ENCODE data around the gene GRIK4. TPM values are rescaled to one million over a fixed set of nuclear protein-coding genes. Genes with fewer than 3 reads are reported as not detected.
"Not testable (repeated sequence)": the region's sequence is repeated elsewhere in the genome, so short reads cannot be mapped to it uniquely, and the experiment has no call there.

GRIK4 gene
- total RNA-seq, 1 experiment from 2014 or later, result not detected

DNA sequence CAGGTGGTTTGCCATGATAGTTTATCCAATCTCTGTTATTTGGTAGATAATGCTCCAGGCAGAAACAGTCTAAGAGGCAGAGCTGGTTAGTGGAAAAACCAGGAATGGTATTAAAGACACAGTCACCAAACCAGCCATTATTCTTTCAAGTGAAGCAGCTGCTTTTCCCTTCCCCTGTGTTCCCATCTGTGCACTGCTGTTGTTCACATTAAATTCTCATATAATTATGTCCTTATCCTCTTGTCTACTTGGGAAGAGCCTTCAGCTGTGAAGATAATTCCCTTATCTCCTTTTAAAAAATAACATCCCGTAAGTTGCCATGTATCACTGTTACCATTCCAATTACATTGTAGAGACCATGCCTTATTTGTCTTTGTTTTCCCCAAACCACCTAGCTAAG is 507.2 kb downstream of the GRIK4 start:
- no TSS peak for BruUV-seq (replicated peaks)

DNA sequence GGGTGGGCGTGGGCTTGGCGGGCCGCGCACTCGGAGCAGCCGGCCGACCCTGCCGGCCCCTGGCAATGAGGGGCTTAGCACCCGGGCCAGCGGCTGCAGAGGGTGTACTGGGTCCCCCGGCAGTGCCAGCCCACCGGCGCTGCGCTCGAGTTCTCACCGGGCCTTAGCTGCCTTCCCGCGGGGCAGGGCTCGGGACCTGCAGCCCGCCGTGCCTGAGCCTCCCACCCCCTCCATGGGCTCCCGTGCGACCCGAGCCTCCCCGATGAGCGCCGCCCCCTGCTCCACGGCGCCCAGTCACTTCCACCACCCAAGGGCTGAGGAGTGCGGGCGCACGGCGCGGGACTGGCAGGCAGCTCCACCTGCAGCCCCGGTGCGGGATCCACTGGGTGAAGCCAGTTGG is 510.2 kb downstream of the GRIK4 start:
- intact Hi-C loops (cut with micrococcal nuclease); H3K4me3 ChIP-seq (ENCODE audit: low read length); H3K27ac ChIP-seq (ENCODE audit: low read length); H3K9me2 ChIP-seq (replicated peaks; ENCODE audit: low read length); POLR2A ChIA-PET (ENCODE audit: unreplicated experiment); H3K36me3 ChIP-seq (ENCODE audit: low read depth, low read length); ATAC-seq; H2AFZ ChIP-seq (ENCODE audit: low read length); DNase-seq; CTCF ChIA-PET; H4K20me1 ChIP-seq (ENCODE audit: low read length); H3K9me3 ChIP-seq (ENCODE audit: low read length); H3K9ac ChIP-seq (ENCODE audit: low read length); H3K4me2 ChIP-seq (ENCODE audit: low read length); H3F3A ChIP-seq (ENCODE audit: low read length, unreplicated experiment); BruUV-seq (replicated peaks): not testable (repeated sequence)
- Histone ChIP-seq H3K27me3 (ENCODE audit: low read length) (peaks cover 18% of the 10 kb centered on the region; the same call in 1 of the 2 replicates), H3K79me2 (ENCODE audit: low read length) (peaks cover 28% of the 10 kb centered on the region), H3K4me1 (ENCODE audit: insufficient read depth, low read length) (peaks cover 13% of the 10 kb centered on the region)

More for the DNA sequence above, 507.2 kb downstream of the GRIK4 start:
- Histone ChIP-seq H4K20me1 (ENCODE audit: low read length) (no peaks in the 10 kb centered on the region), H3K36me3 (ENCODE audit: low read depth, low read length) (no peaks in the 10 kb centered on the region), H3K27ac (ENCODE audit: low read length) (no peak overlapping the region), H3F3A (ENCODE audit: low read length, unreplicated experiment) (no peaks in the 10 kb centered on the region), H3K79me2 (ENCODE audit: low read length) (no peaks in the 10 kb centered on the region), H3K9me2 (replicated peaks; ENCODE audit: low read length) (no peaks in the 10 kb centered on the region), H3K4me2 (ENCODE audit: low read length) (no peak overlapping the region), H3K4me3 (ENCODE audit: low read length) (no peak overlapping the region), H3K27me3 (ENCODE audit: low read length) (peaks cover 18% of the 10 kb centered on the region; the same call in 1 of the 2 replicates), H3K9me3 (ENCODE audit: low read length) (no peaks in the 10 kb centered on the region), H3K4me1 (ENCODE audit: insufficient read depth, low read length) (peaks cover 5% of the 10 kb centered on the region; the same call in 1 of the 2 replicates), H2AFZ (ENCODE audit: low read length) (no peak overlapping the region), H3K9ac (ENCODE audit: low read length) (no peak overlapping the region)
- CTCF ChIA-PET, result no interaction called here
- ATAC-seq (no peak), DNase-seq (no peak)
- TF ChIP-seq EZH2phosphoT487 (IDR thresholded peaks at IDR 0.05; ENCODE audit: borderline replicate concordance, low read length) (no peak), EZH2 (IDR thresholded peaks at IDR 0.05; ENCODE audit: low read length, unreplicated experiment) (no peak)
- TF ChIP-seq, protein P1, sequence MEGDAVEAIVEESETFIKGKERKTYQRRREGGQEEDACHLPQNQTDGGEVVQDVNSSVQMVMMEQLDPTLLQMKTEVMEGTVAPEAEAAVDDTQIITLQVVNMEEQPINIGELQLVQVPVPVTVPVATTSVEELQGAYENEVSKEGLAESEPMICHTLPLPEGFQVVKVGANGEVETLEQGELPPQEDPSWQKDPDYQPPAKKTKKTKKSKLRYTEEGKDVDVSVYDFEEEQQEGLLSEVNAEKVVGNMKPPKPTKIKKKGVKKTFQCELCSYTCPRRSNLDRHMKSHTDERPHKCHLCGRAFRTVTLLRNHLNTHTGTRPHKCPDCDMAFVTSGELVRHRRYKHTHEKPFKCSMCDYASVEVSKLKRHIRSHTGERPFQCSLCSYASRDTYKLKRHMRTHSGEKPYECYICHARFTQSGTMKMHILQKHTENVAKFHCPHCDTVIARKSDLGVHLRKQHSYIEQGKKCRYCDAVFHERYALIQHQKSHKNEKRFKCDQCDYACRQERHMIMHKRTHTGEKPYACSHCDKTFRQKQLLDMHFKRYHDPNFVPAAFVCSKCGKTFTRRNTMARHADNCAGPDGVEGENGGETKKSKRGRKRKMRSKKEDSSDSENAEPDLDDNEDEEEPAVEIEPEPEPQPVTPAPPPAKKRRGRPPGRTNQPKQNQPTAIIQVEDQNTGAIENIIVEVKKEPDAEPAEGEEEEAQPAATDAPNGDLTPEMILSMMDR (conservative IDR thresholded peaks at IDR 0.05; ENCODE audit: low read depth, low read length), result no peak
- POLR2A ChIA-PET (ENCODE audit: unreplicated experiment), result no interaction called here
- intact Hi-C loops (cut with micrococcal nuclease), result no loop called here

- H3K4me3 ChIP-seq (ENCODE audit: low read length), result peak within 1 kb of the TSS; percentile 76
- H3K4me1 ChIP-seq (ENCODE audit: insufficient read depth, low read length), result peaks cover 19% of the 10 kb centered on the region
- TF ChIP-seq EZH2 (IDR thresholded peaks at IDR 0.05; ENCODE audit: low read length, unreplicated experiment) (no peak), EZH2phosphoT487 (IDR thresholded peaks at IDR 0.05; ENCODE audit: borderline replicate concordance, low read length) (no peak)
- TF ChIP-seq, protein P1 (conservative IDR thresholded peaks at IDR 0.05; ENCODE audit: low read depth, low read length), result no peak
- H3K9ac ChIP-seq (ENCODE audit: low read length), result peak within 1 kb of the TSS; percentile 78
- H3K27ac ChIP-seq (ENCODE audit: low read length), result no peak within 1 kb of the TSS
- H3F3A ChIP-seq (ENCODE audit: low read length, unreplicated experiment), result no peaks in the 10 kb centered on the region
- 0 out of 2 replicates have a peak, but pooled peaks cover 3% of the 10 kb centered on the region for H3K27me3 ChIP-seq (ENCODE audit: low read length)
- H4K20me1 ChIP-seq (ENCODE audit: low read length), result no peaks in the 10 kb centered on the region
- peak within 1 kb of the TSS; percentile 88 for H3K4me2 ChIP-seq (ENCODE audit: low read length)
- peak; percentile 69 for DNase-seq
- no peaks in the 10 kb centered on the region for H3K9me3 ChIP-seq (ENCODE audit: low read length)
- peak within 1 kb of the TSS; percentile 72 for H2AFZ ChIP-seq (ENCODE audit: low read length)
- CTCF ChIA-PET, result no interaction called here
- POLR2A ChIA-PET (ENCODE audit: unreplicated experiment), result interaction anchor here (0.5 kb wide), 1 partner anchor 708 kb away, joined by 3 read pairs; no protein-coding TSS in a partner anchor
- peaks cover 36% of the 10 kb centered on the region for H3K79me2 ChIP-seq (ENCODE audit: low read length)
- no peaks in the 10 kb centered on the region for H3K9me2 ChIP-seq (replicated peaks; ENCODE audit: low read length)
- ATAC-seq, result peak; percentile 92
- no TSS peak for BruUV-seq (replicated peaks)
- no peaks in the 10 kb centered on the region for H3K36me3 ChIP-seq (ENCODE audit: low read depth, low read length)
- intact Hi-C loops (cut with micrococcal nuclease), result no loop called here
Measured at GRCh38 chr11:121023848-121024751, 512.6 kb downstream of the GRIK4 start, which contains the start of gene TBCEL. Gene TBCEL (plus strand): TSS chr11:121024102. CDS start chr11:121045691, 21,589 bp downstream.

Data from PC-3 (cell line).